IMR-90 (cell line): Measurements from ENCODE around the gene URI1. TPM values are rescaled to one million over a fixed set of nuclear protein-coding genes. Genes with fewer than 3 reads are reported as not detected.

Experiments used
- ATAC-seq: fragments of 200-7000 bp; cut with Tn5 transposase; 2 replicates; pipeline ENCODE4 v1.9.1; 2020; ENCODE audit warnings: low read depth, mild to moderate bottlenecking, moderate library complexity
- BruUV-seq: library from RNA; stranded (reverse); fragments of 400-500 nt; replicated peaks from 2 replicates; lab custom pipeline; 2021; lab: Mats Ljungman, UMichigan
- CTCF ChIA-PET: fragments of 300-600 bp; formaldehyde crosslinking; extraction: SDS; loops from one replicate; lab custom pipeline; 2021; ENCODE audit warnings: antibody characterized with exemption; lab: Yijun Ruan, JAX
- POLR2A ChIA-PET: fragments of 300-600 bp; sonication (Branson Sonifier 250); formaldehyde crosslinking; loops from one replicate; lab custom pipeline; 2022; ENCODE audit warnings: antibody characterized with exemption; ENCODE audit not compliant: unreplicated experiment; lab: Charles Lee
- DNase-seq: peaks from one replicate; pipeline ENCODE4 v3.0.0; 2013
- H2AFZ ChIP-seq: replicated peaks from 2 replicates; pipeline ENCODE3; 2013; ENCODE audit warnings: low read length, mild to moderate bottlenecking; ENCODE audit not compliant: poor library complexity
- H2AK5ac ChIP-seq: 2 replicates; pipeline ENCODE4 v1.6.1; 2013; ENCODE audit warnings: low read depth, low read length, inconsistent platforms
- H2AK9ac ChIP-seq: replicated peaks from 2 replicates; pipeline ENCODE3; 2013; ENCODE audit warnings: mild to moderate bottlenecking, low read depth, low read length, moderate library complexity; ENCODE audit not compliant: poor library complexity
- H2BK120ac ChIP-seq: 2 replicates; pipeline ENCODE4 v1.6.1; 2013; ENCODE audit warnings: low read depth, low read length, inconsistent platforms
- H2BK15ac ChIP-seq: 3 replicates; pipeline ENCODE4 v1.6.1; 2013; ENCODE audit warnings: low read depth, low read length, inconsistent platforms
- H2BK20ac ChIP-seq: 2 replicates; pipeline ENCODE4 v1.6.1; 2013; ENCODE audit warnings: low read depth, mild to moderate bottlenecking, inconsistent platforms, low read length, moderate library complexity
- H2BK5ac ChIP-seq: 2 replicates; pipeline ENCODE4 v1.6.1; 2013; ENCODE audit warnings: mild to moderate bottlenecking, low read depth, low read length, inconsistent platforms; ENCODE audit not compliant: poor library complexity, severe bottlenecking
- H3K14ac ChIP-seq: replicated peaks from 2 replicates; pipeline ENCODE4 v1.6.1; 2013; ENCODE audit warnings: low read depth, low read length, inconsistent platforms
- H3K18ac ChIP-seq: 2 replicates; pipeline ENCODE4 v1.6.1; 2013; ENCODE audit warnings: low read depth, low read length, control low read depth
- H3K23ac ChIP-seq: 2 replicates; pipeline ENCODE4 v1.6.1; 2013; ENCODE audit warnings: low read depth, low read length, inconsistent platforms
- H3K27ac ChIP-seq: 2 replicates; pipeline ENCODE4 v1.5.1; 2013; ENCODE audit warnings: mild to moderate bottlenecking, control low read depth, low read length; ENCODE audit not compliant: insufficient read depth
- H3K27me3 ChIP-seq: 2 replicates; pipeline ENCODE4 v1.6.1; 2013; ENCODE audit warnings: low read length; ENCODE audit not compliant: control insufficient read depth, insufficient read depth
- H3K36me3 ChIP-seq: 2 replicates; pipeline ENCODE4 v1.6.1; 2013; ENCODE audit warnings: low read length, mixed read lengths; ENCODE audit not compliant: control insufficient read depth, insufficient read depth
- H3K4ac ChIP-seq: 2 replicates; pipeline ENCODE4 v1.6.1; 2013; ENCODE audit warnings: low read depth, low read length, inconsistent platforms
- H3K4me1 ChIP-seq: 2 replicates; pipeline ENCODE4 v1.6.1; 2013; ENCODE audit warnings: low read length, mixed read lengths; ENCODE audit not compliant: control insufficient read depth, insufficient read depth
- H3K4me2 ChIP-seq: 2 replicates; pipeline ENCODE4 v1.6.1; 2013; ENCODE audit warnings: low read depth, mild to moderate bottlenecking, control low read depth, low read length, moderate library complexity
- H3K4me3 ChIP-seq: 2 replicates; pipeline ENCODE4 v1.5.1; 2013; ENCODE audit warnings: low read depth, mild to moderate bottlenecking, control low read depth, low read length, moderate library complexity; ENCODE audit not compliant: insufficient read depth
- H3K56ac ChIP-seq: 2 replicates; pipeline ENCODE4 v1.6.1; 2013; ENCODE audit warnings: low read length, inconsistent platforms; ENCODE audit not compliant: insufficient read depth; ENCODE audit errors: extremely low read depth
- H3K79me1 ChIP-seq, 2 experiments: 2 replicates each; pipeline ENCODE4 v1.6.1; 2013; ENCODE audit warnings: low read length in 2 of 2, inconsistent platforms in 1 of 2, low read depth in 1 of 2
- H3K9ac ChIP-seq: 2 replicates; pipeline ENCODE4 v1.6.1; 2013; ENCODE audit warnings: low read depth, low read length, control low read depth
- H3K9me1 ChIP-seq: 2 replicates; pipeline ENCODE4 v1.6.1; 2013; ENCODE audit warnings: low read length, inconsistent platforms; ENCODE audit not compliant: insufficient read depth
- H3K9me3 ChIP-seq: 2 replicates; pipeline ENCODE4 v1.6.1; 2013; ENCODE audit warnings: low read length; ENCODE audit not compliant: control insufficient read depth, insufficient read depth
- H4K20me1 ChIP-seq: 2 replicates; pipeline ENCODE4 v1.6.1; 2013; ENCODE audit warnings: low read length, inconsistent platforms; ENCODE audit not compliant: insufficient read depth
- H4K5ac ChIP-seq: 2 replicates; pipeline ENCODE4 v1.6.1; 2013; ENCODE audit warnings: mild to moderate bottlenecking, low read depth, low read length, control low read depth
- H4K8ac ChIP-seq, 2 experiments: 2 replicates each; pipeline ENCODE4 v1.6.1; 2013; ENCODE audit warnings: low read depth in 2 of 2, low read length in 2 of 2, control low read depth in 1 of 2, inconsistent platforms in 1 of 2
- H4K91ac ChIP-seq: 2 replicates; pipeline ENCODE4 v1.6.1; 2013; ENCODE audit warnings: low read depth, low read length, inconsistent platforms; ENCODE audit not compliant: insufficient read depth
- BHLHE40 ChIP-seq: fragments of 150-350 bp; IDR thresholded peaks from 2 replicates; pipeline ENCODE4 v1.6.1; 2016; ENCODE audit warnings: mild to moderate bottlenecking, low read depth, low read length
- CEBPB ChIP-seq: IDR thresholded peaks from 2 replicates; pipeline ENCODE4 v1.6.1; 2012; ENCODE audit warnings: low read depth, low read length, improper control_type of control experiment
- CHD1 ChIP-seq: IDR thresholded peaks from 2 replicates; pipeline ENCODE4 v1.6.1; 2012; ENCODE audit warnings: low read depth, low read length, improper control_type of control experiment
- FOS ChIP-seq: fragments of 150-350 bp; IDR thresholded peaks from 2 replicates; pipeline ENCODE4 v1.6.1; 2016; ENCODE audit warnings: low read depth, low read length
- MAFK ChIP-seq: IDR thresholded peaks from 2 replicates; pipeline ENCODE4 v1.6.1; 2012; ENCODE audit warnings: low read depth, low read length, improper control_type of control experiment
- MAZ ChIP-seq: IDR thresholded peaks from 2 replicates; pipeline ENCODE4 v1.6.1; 2012; ENCODE audit warnings: low read depth, mild to moderate bottlenecking, low read length, improper control_type of control experiment, moderate library complexity, borderline replicate concordance
- MXI1 ChIP-seq: IDR thresholded peaks from 2 replicates; pipeline ENCODE4 v1.6.1; 2012; ENCODE audit warnings: low read depth, mild to moderate bottlenecking, low read length, moderate library complexity, borderline replicate concordance
- NFE2L2 ChIP-seq: fragments of 150-350 bp; IDR thresholded peaks from 2 replicates; pipeline ENCODE4 v1.6.1; 2016; ENCODE audit warnings: low read depth, mild to moderate bottlenecking, low read length
- POLR2A ChIP-seq: IDR thresholded peaks from 2 replicates; pipeline ENCODE4 v1.6.1; 2012; ENCODE audit warnings: mild to moderate bottlenecking, low read depth, low read length
- RAD21 ChIP-seq: IDR thresholded peaks from 2 replicates; pipeline ENCODE4 v1.6.1; 2012; ENCODE audit warnings: low read length, improper control_type of control experiment
- RCOR1 ChIP-seq: IDR thresholded peaks from 2 replicates; pipeline ENCODE4 v1.6.1; 2012; ENCODE audit warnings: mild to moderate bottlenecking, low read length, improper control_type of control experiment; ENCODE audit not compliant: insufficient replicate concordance
- RFX5 ChIP-seq: IDR thresholded peaks from 2 replicates; pipeline ENCODE4 v1.8.0; 2012; ENCODE audit warnings: low read depth, mild to moderate bottlenecking, low read length, moderate library complexity
- SMC3 ChIP-seq: fragments of 150-350 bp; IDR thresholded peaks from 2 replicates; pipeline ENCODE4 v1.6.1; 2016; ENCODE audit warnings: low read depth, mild to moderate bottlenecking, antibody characterized with exemption, low read length, moderate library complexity
- USF2 ChIP-seq: fragments of 150-350 bp; IDR thresholded peaks from 2 replicates; pipeline ENCODE4 v1.6.1; 2017; ENCODE audit warnings: mild to moderate bottlenecking, antibody characterized with exemption, low read length, low read depth
- WGBS, 2 experiments: methylation state at CpG; one replicate each; pipeline versions ENCODE4 v1.1.5 to v1.1.7; 2013; ENCODE audit warnings: missing lambda C conversion rate in 2 of 2; ENCODE audit not compliant: insufficient read length in 1 of 2; ENCODE audit errors: extremely low coverage in 2 of 2; 5-methylcytosine and 5-hydroxymethylcytosine counted together
- dilution Hi-C: fragments of 300-500 bp; cut with HindIII; formaldehyde crosslinking; loops from one replicate; pipeline ENCODE4 v1.14.3; 2018; ENCODE audit warnings: low sequenced_read_pairs; ENCODE audit not compliant: unreplicated experiment
- in situ Hi-C: fragments of 300-500 bp; cut with MboI; formaldehyde crosslinking; loops from 3 replicates; pipeline ENCODE4 v1.14.3; 2019; ENCODE audit warnings: low sequenced_read_pairs, inconsistent platforms, mixed read lengths
- intact Hi-C: fragments of 100-400 bp; cut with micrococcal nuclease; formaldehyde crosslinking; loops from 2 replicates; pipeline ENCODE4 v1.10.0; 2022
- polyA plus RNA-seq, 3 experiments: library from polyadenylated mRNA; depleted of rRNA; stranded (reverse); fragments of >200 nt; gene quantifications; 2 replicates each; pipeline ENCODE4 v1.2.3, GENCODE V29; 2012; ENCODE audit warnings: low replicate concordance in 1 of 3
- total RNA-seq: library from RNA; depleted of rRNA; stranded (reverse); fragments of >200 nt; gene quantifications from 2 replicates; pipeline ENCODE4 v1.2.3, GENCODE V29; 2012
- TF ChIP-seq, protein P1 (sequence below): conservative IDR thresholded peaks from 2 replicates; pipeline ENCODE4 v1.5.1; 2012; ENCODE audit warnings: mild to moderate bottlenecking, low read depth, low read length, improper control_type of control experiment
- TF ChIP-seq, protein P2 (sequence below): fragments of 150-350 bp; IDR thresholded peaks from 2 replicates; pipeline ENCODE4 v1.6.1; 2016; ENCODE audit warnings: low read depth, mild to moderate bottlenecking, low read length, moderate library complexity, borderline replicate concordance

Gene URI1
- total and polyA plus RNA-seq, 2 of the 4 experiments (the other 2 are of a cell fraction), result 43.2 to 45.3 TPM

- no peak for DNase-seq
- no peak overlapping the region for H3K56ac ChIP-seq
- ChIA-PET CTCF (no interaction called here), POLR2A (no interaction called here)
- no peak overlapping the region for H2BK5ac ChIP-seq
- no TSS peak for BruUV-seq
- H2AFZ ChIP-seq, result no peak overlapping the region
- H3K9ac ChIP-seq, result no peak overlapping the region
- H3K9me1 ChIP-seq, result peaks cover 3% of the 10 kb centered on the region; the same call in 1 of the 2 replicates
- H4K5ac ChIP-seq, result no peak overlapping the region
- H3K14ac ChIP-seq, result no peak overlapping the region
- no peak overlapping the region for H3K18ac ChIP-seq
- dilution Hi-C loops (no loop called here), intact Hi-C loops (no loop called here), in situ Hi-C loops (no loop called here)
- H3K27ac ChIP-seq, result no peak overlapping the region
- H3K79me1 ChIP-seq, result peaks cover 14 to 19% of the 10 kb centered on the region in 2 experiments
- H3K4me2 ChIP-seq, result no peak overlapping the region
- H4K91ac ChIP-seq, result no peak overlapping the region
- H2BK15ac ChIP-seq, result no peak overlapping the region
- no peak overlapping the region for H3K23ac ChIP-seq
- H3K27me3 ChIP-seq, result no peaks in the 10 kb centered on the region
- no peak overlapping the region for H2BK120ac ChIP-seq
- TF ChIP-seq MAZ, result no peak
- TF ChIP-seq, protein P1, sequence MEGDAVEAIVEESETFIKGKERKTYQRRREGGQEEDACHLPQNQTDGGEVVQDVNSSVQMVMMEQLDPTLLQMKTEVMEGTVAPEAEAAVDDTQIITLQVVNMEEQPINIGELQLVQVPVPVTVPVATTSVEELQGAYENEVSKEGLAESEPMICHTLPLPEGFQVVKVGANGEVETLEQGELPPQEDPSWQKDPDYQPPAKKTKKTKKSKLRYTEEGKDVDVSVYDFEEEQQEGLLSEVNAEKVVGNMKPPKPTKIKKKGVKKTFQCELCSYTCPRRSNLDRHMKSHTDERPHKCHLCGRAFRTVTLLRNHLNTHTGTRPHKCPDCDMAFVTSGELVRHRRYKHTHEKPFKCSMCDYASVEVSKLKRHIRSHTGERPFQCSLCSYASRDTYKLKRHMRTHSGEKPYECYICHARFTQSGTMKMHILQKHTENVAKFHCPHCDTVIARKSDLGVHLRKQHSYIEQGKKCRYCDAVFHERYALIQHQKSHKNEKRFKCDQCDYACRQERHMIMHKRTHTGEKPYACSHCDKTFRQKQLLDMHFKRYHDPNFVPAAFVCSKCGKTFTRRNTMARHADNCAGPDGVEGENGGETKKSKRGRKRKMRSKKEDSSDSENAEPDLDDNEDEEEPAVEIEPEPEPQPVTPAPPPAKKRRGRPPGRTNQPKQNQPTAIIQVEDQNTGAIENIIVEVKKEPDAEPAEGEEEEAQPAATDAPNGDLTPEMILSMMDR, result no peak
- no peak for TF ChIP-seq SMC3
- no peak for TF ChIP-seq FOS
- no peak for TF ChIP-seq NFE2L2
- TF ChIP-seq RCOR1, result no peak
- no peak for TF ChIP-seq MXI1
- no peak for TF ChIP-seq RAD21
- no peak for TF ChIP-seq POLR2A
- no peak for TF ChIP-seq BHLHE40
- TF ChIP-seq, protein P2, sequence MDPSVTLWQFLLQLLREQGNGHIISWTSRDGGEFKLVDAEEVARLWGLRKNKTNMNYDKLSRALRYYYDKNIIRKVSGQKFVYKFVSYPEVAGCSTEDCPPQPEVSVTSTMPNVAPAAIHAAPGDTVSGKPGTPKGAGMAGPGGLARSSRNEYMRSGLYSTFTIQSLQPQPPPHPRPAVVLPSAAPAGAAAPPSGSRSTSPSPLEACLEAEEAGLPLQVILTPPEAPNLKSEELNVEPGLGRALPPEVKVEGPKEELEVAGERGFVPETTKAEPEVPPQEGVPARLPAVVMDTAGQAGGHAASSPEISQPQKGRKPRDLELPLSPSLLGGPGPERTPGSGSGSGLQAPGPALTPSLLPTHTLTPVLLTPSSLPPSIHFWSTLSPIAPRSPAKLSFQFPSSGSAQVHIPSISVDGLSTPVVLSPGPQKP, result no peak
- TF ChIP-seq RFX5, result no peak
- no peak for TF ChIP-seq USF2
- TF ChIP-seq CEBPB, result no peak
- TF ChIP-seq CHD1, result no peak
- TF ChIP-seq MAFK, result no peak
- no peak overlapping the region for H2AK9ac ChIP-seq
- H3K4ac ChIP-seq, result no peak overlapping the region
- H4K8ac ChIP-seq, result no peak overlapping the region
- no peaks in the 10 kb centered on the region for H4K20me1 ChIP-seq
- no peak overlapping the region for H2BK20ac ChIP-seq
- H3K36me3 ChIP-seq, result peaks cover 3% of the 10 kb centered on the region; the same call in 1 of the 2 replicates
- no peaks in the 10 kb centered on the region; the same call in 1 of the 2 replicates for H3K4me1 ChIP-seq
- 0 out of 2 replicates have a peak, but pooled peaks cover 2% of the 10 kb centered on the region for H3K9me3 ChIP-seq
- ATAC-seq, result no peak
- WGBS, 2 experiments, result no CpG with 5 or more reads among the region's 1 CpG
- no peak overlapping the region for H2AK5ac ChIP-seq
- no peak overlapping the region for H3K4me3 ChIP-seq
Measured at GRCh38 chr19:30004403-30004802, 62.4 kb downstream of the URI1 start.
